ENCODE measurements around the gene LRRK1. TPM values are rescaled to one million over a fixed set of nuclear protein-coding genes. Genes with fewer than 3 reads are reported as not detected.

The LRRK1 gene
- total and polyA plus RNA-seq, 2 experiments from 2014 or later, result 2.6 to 4.5 TPM

DNA sequence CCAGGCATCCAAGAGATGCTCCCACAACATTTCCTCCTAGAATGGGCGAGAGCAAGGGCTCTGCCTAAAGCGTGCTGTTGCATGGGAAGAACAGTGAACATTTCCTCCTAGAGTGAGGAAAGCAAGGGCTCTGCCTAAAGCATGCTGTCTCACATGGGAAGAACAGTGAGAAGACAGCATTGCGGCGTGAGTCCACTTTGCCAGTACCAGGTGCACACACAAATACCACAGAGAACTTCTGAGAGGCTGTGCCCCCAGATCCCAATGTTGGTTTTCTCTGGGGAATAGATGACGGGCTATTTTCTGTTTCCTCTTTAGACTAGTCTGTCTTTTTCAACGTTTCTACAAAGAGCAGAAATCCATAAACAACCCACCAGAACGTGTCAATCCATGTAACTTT lies 142.9 kb downstream of the LRRK1 start:
- no peak overlapping the region for H3K4me3 Mint-ChIP-seq

DNA sequence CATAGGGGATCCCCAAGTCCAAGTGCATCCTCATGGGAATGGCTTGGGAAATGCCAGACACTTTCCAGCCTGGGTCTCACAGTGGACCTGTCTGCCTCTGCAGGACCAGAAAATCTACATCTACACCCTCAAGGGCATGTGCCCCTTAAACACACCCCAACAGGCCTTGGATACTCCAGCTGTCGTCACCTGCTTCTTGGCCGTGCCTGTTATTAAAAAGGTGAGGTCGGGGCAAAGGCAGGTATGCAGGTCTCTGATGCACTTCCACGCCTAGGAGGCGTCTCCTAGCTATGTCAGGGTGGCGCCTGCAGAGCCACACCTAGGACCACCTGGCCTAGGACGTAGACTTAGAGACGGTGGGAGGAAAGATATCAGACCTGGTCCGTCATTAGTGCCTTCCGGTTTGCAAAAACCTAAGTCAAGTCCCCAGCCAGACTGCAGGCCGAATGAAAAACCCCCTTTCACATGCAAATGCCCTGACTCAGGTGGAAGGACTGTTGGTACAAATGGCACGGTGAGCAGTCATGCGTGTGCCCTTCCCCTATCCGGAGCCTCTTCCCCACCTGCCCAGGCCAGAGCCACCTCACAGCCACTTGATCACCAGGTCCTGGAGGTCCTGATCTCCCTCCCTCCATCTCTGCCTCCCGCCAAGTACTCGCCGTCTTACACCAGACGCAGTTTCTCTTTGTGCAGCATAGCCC lies 143.5 kb downstream of the LRRK1 start:
- TF ChIP-seq NANOG (IDR thresholded peaks at IDR 0.05; ENCODE audit: borderline replicate concordance), result no peak
- TF ChIP-seq EZH2 (IDR thresholded peaks at IDR 0.05; ENCODE audit: low read depth, unreplicated experiment), result no peak
- no peak for TF ChIP-seq CREB1 (CRISPR knock-in tag; IDR thresholded peaks at IDR 0.05; ENCODE audit: low read depth)
- TF ChIP-seq EZH2phosphoT487 (IDR thresholded peaks at IDR 0.05; ENCODE audit: unreplicated experiment), result no peak
- TF ChIP-seq ZNF331 (CRISPR knock-in tag; IDR thresholded peaks at IDR 0.05; ENCODE audit: low read depth), result no peak
- no peak for TF ChIP-seq STAT1 (IDR thresholded peaks at IDR 0.05; ENCODE audit: unreplicated experiment)
- TF ChIP-seq POLR2AphosphoS5 (IDR thresholded peaks at IDR 0.05; ENCODE audit: low read depth), result no peak
- DNase-seq (ENCODE audit: low spot score) (peak; percentile 54), ATAC-seq (peak; percentile 50)
- Histone ChIP-seq H3K79me2 (replicated peaks; ENCODE audit: insufficient read depth) (no peaks in the 10 kb centered on the region), H3F3A (replicated peaks; ENCODE audit: low read depth) (peaks cover 6% of the 10 kb centered on the region; the same call in 1 of the 2 replicates), H2AFZ (no peak overlapping the region), H3K4me2 (peak overlapping the region; percentile 48; the same call in 1 of the 2 replicates), H3K4me1 (ENCODE audit: insufficient read depth) (peaks cover 20% of the 10 kb centered on the region), H3K4me3 (no peak overlapping the region), H3K36me3 (ENCODE audit: insufficient read depth) (peaks cover 9% of the 10 kb centered on the region; the same call in 1 of the 2 replicates), H3K27me3 (ENCODE audit: insufficient read depth) (no peaks in the 10 kb centered on the region), H3K9me2 (ENCODE audit: insufficient read depth) (no peaks in the 10 kb centered on the region; the same call in 1 of the 2 replicates), H4K20me1 (replicated peaks; ENCODE audit: insufficient read depth) (no peaks in the 10 kb centered on the region), H3K27ac (ENCODE audit: low read depth) (peak overlapping the region; percentile 69)
- peaks cover 44% of the 10 kb centered on the region for H3K4me1 Mint-ChIP-seq
- peaks cover 21% of the 10 kb centered on the region for H3K9me3 Mint-ChIP-seq
- H3K4me3 Mint-ChIP-seq, result 0 out of 3 replicates have a peak overlapping the region, but pooled peaks have one; percentile 3
- peaks cover 32% of the 10 kb centered on the region for H3K27me3 Mint-ChIP-seq (ENCODE audit: insufficient read depth, low read depth, poor library complexity)
- peak overlapping the region; percentile 37 for H3K27ac Mint-ChIP-seq
- H3K36me3 Mint-ChIP-seq (ENCODE audit: low read depth), result peaks cover 23% of the 10 kb centered on the region

More for the DNA sequence above, 142.9 kb downstream of the LRRK1 start:
- Histone ChIP-seq H3K4me2 (no peak overlapping the region), H2AFZ (no peak overlapping the region), H3K36me3 (ENCODE audit: insufficient read depth) (peaks cover 9% of the 10 kb centered on the region; the same call in 1 of the 2 replicates), H3K9me2 (ENCODE audit: insufficient read depth) (no peaks in the 10 kb centered on the region; the same call in 1 of the 2 replicates), H3K4me1 (ENCODE audit: insufficient read depth) (peaks cover 17% of the 10 kb centered on the region), H3K27me3 (ENCODE audit: insufficient read depth) (no peaks in the 10 kb centered on the region), H3K79me2 (replicated peaks; ENCODE audit: insufficient read depth) (no peaks in the 10 kb centered on the region), H3K4me3 (no peak overlapping the region), H4K20me1 (replicated peaks; ENCODE audit: insufficient read depth) (no peaks in the 10 kb centered on the region), H3K27ac (ENCODE audit: low read depth) (no peak overlapping the region; the same call in 1 of the 2 replicates), H3F3A (replicated peaks; ENCODE audit: low read depth) (0 out of 2 replicates have a peak, but pooled peaks cover 5% of the 10 kb centered on the region)
- Mint-ChIP-seq H3K27ac (no peak overlapping the region), H3K9me3 (peaks cover 21% of the 10 kb centered on the region), H3K4me1 (peaks cover 38% of the 10 kb centered on the region), H3K36me3 (ENCODE audit: low read depth) (peaks cover 29% of the 10 kb centered on the region), H3K27me3 (ENCODE audit: insufficient read depth, low read depth, poor library complexity) (peaks cover 27% of the 10 kb centered on the region)
- DNase-seq (ENCODE audit: low spot score) (no peak), ATAC-seq (no peak)
- TF ChIP-seq EZH2 (IDR thresholded peaks at IDR 0.05; ENCODE audit: low read depth, unreplicated experiment), result no peak
- TF ChIP-seq, protein P1, sequence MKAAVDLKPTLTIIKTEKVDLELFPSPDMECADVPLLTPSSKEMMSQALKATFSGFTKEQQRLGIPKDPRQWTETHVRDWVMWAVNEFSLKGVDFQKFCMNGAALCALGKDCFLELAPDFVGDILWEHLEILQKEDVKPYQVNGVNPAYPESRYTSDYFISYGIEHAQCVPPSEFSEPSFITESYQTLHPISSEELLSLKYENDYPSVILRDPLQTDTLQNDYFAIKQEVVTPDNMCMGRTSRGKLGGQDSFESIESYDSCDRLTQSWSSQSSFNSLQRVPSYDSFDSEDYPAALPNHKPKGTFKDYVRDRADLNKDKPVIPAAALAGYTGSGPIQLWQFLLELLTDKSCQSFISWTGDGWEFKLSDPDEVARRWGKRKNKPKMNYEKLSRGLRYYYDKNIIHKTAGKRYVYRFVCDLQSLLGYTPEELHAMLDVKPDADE (IDR thresholded peaks at IDR 0.05), result no peak
- no peak for TF ChIP-seq NANOG (IDR thresholded peaks at IDR 0.05; ENCODE audit: borderline replicate concordance)

All from GM23338 (cell line).